NCI-H146 (cell line): ENCODE measurements around the gene PXDN.
"Not testable (repeated sequence)": the region's sequence is repeated elsewhere in the genome, so short reads cannot be mapped to it uniquely, and the experiment has no call there.

Source experiments
- DNase-seq: peaks from one replicate; lab custom pipeline; 2025; lab: John Stamatoyannopoulos, UW

Gene PXDN

GRCh38 chr2:1740716-1741589, 3.4 kb downstream of the PXDN start:
- no peak for DNase-seq

- no peak for DNase-seq
Observed at GRCh38 chr2:1739961-1740715, 4.2 kb downstream of the PXDN start.

GRCh38 chr2:1739322-1739957, 4.9 kb downstream of the PXDN start:
- no peak for DNase-seq

- DNase-seq = no peak
Observed at GRCh38 chr2:1738646-1739302, 5.5 kb downstream of the PXDN start.

- no peak for DNase-seq
Observed at GRCh38 chr2:1738163-1738562, 6.2 kb downstream of the PXDN start.

- no peak for DNase-seq
Observed at GRCh38 chr2:1736997-1737480, 7.3 kb downstream of the PXDN start.

GRCh38 chr2:1736045-1736444, 8.3 kb downstream of the PXDN start:
- no peak for DNase-seq

- DNase-seq = not testable (repeated sequence)
Observed at GRCh38 chr2:1733298-1733697, 11.0 kb downstream of the PXDN start.

GRCh38 chr2:1731963-1732768, 12.1 kb downstream of the PXDN start:
- no peak for DNase-seq

- no peak for DNase-seq
Observed at GRCh38 chr2:1731447-1731962, 12.8 kb downstream of the PXDN start.

- DNase-seq = no peak
Observed at GRCh38 chr2:1730015-1730927, 14.0 kb downstream of the PXDN start.

GRCh38 chr2:1729242-1729641, 15.1 kb downstream of the PXDN start:
- no peak for DNase-seq

- no peak for DNase-seq
Observed at GRCh38 chr2:1728821-1729220, 15.5 kb downstream of the PXDN start.

GRCh38 chr2:1727796-1728474, 16.4 kb downstream of the PXDN start:
- DNase-seq = no peak

- DNase-seq = no peak
Observed at GRCh38 chr2:1727101-1727771, 17.1 kb downstream of the PXDN start.

GRCh38 chr2:1726558-1726957, 17.8 kb downstream of the PXDN start:
- no peak for DNase-seq

GRCh38 chr2:1724351-1724750, 20.0 kb downstream of the PXDN start:
- DNase-seq = not testable (repeated sequence)

GRCh38 chr2:1723397-1724042, 20.8 kb downstream of the PXDN start:
- DNase-seq = no peak
